CD4-positive, alpha-beta T cell (primary cell): ENCODE results near the gene GJA4. TPM values are rescaled to one million over a fixed set of nuclear protein-coding genes. Genes with fewer than 3 reads are reported as not detected.

Experiments used
- ATAC-seq: fragments of 200-7000 bp; cut with Tn5 transposase; one replicate; pipeline ENCODE4 v1.10.0; 2022; ENCODE audit warnings: mild to moderate bottlenecking; ENCODE audit not compliant: poor library complexity
- CTCF ChIA-PET: fragments of 350-600 bp; sonication (Branson Sonifier 250); formaldehyde crosslinking; loops from one replicate; lab custom pipeline; 2021; ENCODE audit warnings: antibody characterized with exemption, inconsistent platforms; lab: Charles Lee
- POLR2A ChIA-PET: fragments of 350-600 bp; sonication (Branson Sonifier 250); formaldehyde crosslinking; loops from one replicate; lab custom pipeline; 2021; ENCODE audit warnings: antibody characterized with exemption, inconsistent platforms; lab: Charles Lee
- DNase-seq, 14 experiments: peaks; one replicate each; pipeline ENCODE4 v3.0.0-alpha.2; 2013 to 2020; ENCODE audit warnings: mixed read lengths in 2 of 14
- H3K27ac ChIP-seq, 2 donors: one replicate each; pipeline versions ENCODE4 v1.5.1 to v1.7.0; 2013; ENCODE audit warnings: low read length in 2 of 2, low read depth in 1 of 2, mild to moderate bottlenecking in 1 of 2
- H3K27me3 ChIP-seq, 2 experiments: 1 replicate in 1 of 2; 2 replicates in 1 of 2; pipeline versions ENCODE4 v1.6.1 to v1.7.0; 2013; ENCODE audit warnings: low read length in 2 of 2, control low read depth in 1 of 2, mild to moderate bottlenecking in 1 of 2, moderate library complexity in 1 of 2; ENCODE audit not compliant: insufficient read depth in 2 of 2, control insufficient read depth in 1 of 2
- H3K36me3 ChIP-seq: one replicate; pipeline ENCODE4 v1.6.1; 2013; ENCODE audit warnings: low read length, control low read depth; ENCODE audit not compliant: insufficient read depth
- H3K4me1 ChIP-seq: one replicate; pipeline ENCODE4 v1.6.1; 2013; ENCODE audit warnings: low read length, control low read depth; ENCODE audit not compliant: insufficient read depth
- H3K4me3 ChIP-seq: one replicate; pipeline ENCODE4 v1.5.1; 2013; ENCODE audit warnings: mild to moderate bottlenecking, low read length, moderate library complexity
- H3K9me3 ChIP-seq, 2 experiments: 1 replicate in 1 of 2; 2 replicates in 1 of 2; pipeline versions ENCODE4 v1.6.1 to v1.7.0; 2013; ENCODE audit warnings: low read length in 2 of 2, mild to moderate bottlenecking in 2 of 2, control low read depth in 1 of 2, moderate library complexity in 1 of 2; ENCODE audit not compliant: control insufficient read depth in 1 of 2, insufficient read depth in 1 of 2
- H3K27ac Mint-ChIP-seq: one replicate; pipeline ENCODE4 v1.8.0; 2020; ENCODE audit warnings: mixed read lengths
- H3K27me3 Mint-ChIP-seq: one replicate; pipeline ENCODE4 v1.8.0; 2021; ENCODE audit warnings: mixed read lengths
- H3K36me3 Mint-ChIP-seq: one replicate; pipeline ENCODE4 v1.8.0; 2021; ENCODE audit warnings: low read depth, mixed read lengths
- H3K4me1 Mint-ChIP-seq: one replicate; pipeline ENCODE4 v1.8.0; 2021; ENCODE audit warnings: low read depth, mixed read lengths
- H3K4me3 Mint-ChIP-seq: one replicate; pipeline ENCODE4 v1.8.0; 2020; ENCODE audit warnings: mild to moderate bottlenecking, mixed read lengths
- H3K9me3 Mint-ChIP-seq: one replicate; pipeline ENCODE4 v1.8.0; 2020; ENCODE audit warnings: mixed read lengths
- CTCF ChIP-seq: fragments of 200-600 bp; IDR thresholded peaks from one replicate; pipeline ENCODE4 v1.8.0; 2022; ENCODE audit warnings: antibody characterized with exemption, mild to moderate bottlenecking
- intact Hi-C, 2 experiments: fragments of 100-400 bp; cut with DNase I in 1 of 2; cut with micrococcal nuclease in 1 of 2; formaldehyde crosslinking; loops; one replicate each; pipeline versions ENCODE4 v1.15.1 to v1.9.0; 2023 to 2025; cut with DNase I, micrococcal nuclease
- total RNA-seq, 174 experiments: library from RNA in 2 of 174; stranded (reverse) in 2 of 174; gene quantifications; one replicate each; pipeline ENCODE4 v1.2.3 and lab custom pipeline; 2021 to 2026

Gene GJA4
- total RNA-seq, 2 experiments from 2014 or later: not detected

DNA sequence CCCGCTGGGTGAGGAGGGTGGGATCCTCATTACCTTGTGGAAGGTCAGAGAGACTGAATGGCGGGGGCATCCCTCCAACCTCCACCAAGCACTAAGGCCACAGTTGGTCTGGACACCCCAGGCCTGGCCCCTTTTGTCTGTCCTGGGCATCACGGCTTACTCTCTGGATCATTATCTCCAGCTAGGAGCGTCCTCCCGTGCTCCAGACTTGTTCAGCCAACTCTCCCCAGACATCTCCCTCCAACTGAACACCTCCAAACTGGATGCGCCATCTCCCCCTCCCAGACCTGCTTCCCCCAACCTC, 45.2 kb upstream of the GJA4 start:
- Histone ChIP-seq H3K27ac (no peak overlapping the region), H3K4me3 (no peak overlapping the region), H3K4me1 (peaks cover 4% of the 10 kb centered on the region), H3K27me3 (no peaks in the 10 kb centered on the region), H3K36me3 (no peaks in the 10 kb centered on the region), H3K9me3 (no peaks in the 10 kb centered on the region)
- Mint-ChIP-seq H3K27me3 (peaks cover 4% of the 10 kb centered on the region), H3K4me1 (no peaks in the 10 kb centered on the region), H3K27ac (no peak overlapping the region), H3K4me3 (no peak overlapping the region), H3K9me3 (no peaks in the 10 kb centered on the region), H3K36me3 (no peaks in the 10 kb centered on the region)
- intact Hi-C loops: no loop called here
- DNase-seq: no peak
- ChIA-PET CTCF (no interaction called here), POLR2A (no interaction called here)
- ATAC-seq: no peak
- TF ChIP-seq CTCF: no peak

- intact Hi-C loops: no loop called here
- TF ChIP-seq CTCF: no peak
- no peak overlapping the region for H3K27ac Mint-ChIP-seq
- POLR2A ChIA-PET: no interaction called here
- H3K36me3 Mint-ChIP-seq: no peaks in the 10 kb centered on the region
- Histone ChIP-seq H3K27me3 (peaks cover 0 to under 1% of the 10 kb centered on the region in 2 experiments), H3K27ac (no peak overlapping the region), H3K36me3 (no peaks in the 10 kb centered on the region), H3K9me3 (no peaks in the 10 kb centered on the region), H3K4me1 (no peaks in the 10 kb centered on the region), H3K4me3 (no peak overlapping the region)
- DNase-seq (no peak), ATAC-seq (no peak)
- no peaks in the 10 kb centered on the region for H3K9me3 Mint-ChIP-seq
- no peaks in the 10 kb centered on the region for H3K4me1 Mint-ChIP-seq
- CTCF ChIA-PET: no interaction called here
- H3K4me3 Mint-ChIP-seq: no peak overlapping the region
- peaks cover 4% of the 10 kb centered on the region for H3K27me3 Mint-ChIP-seq
Observed at GRCh38 chr1:34749992-34750391, 42.8 kb upstream of the GJA4 start.

- CTCF ChIA-PET: no interaction called here
- Mint-ChIP-seq H3K4me3 (no peak overlapping the region), H3K36me3 (no peaks in the 10 kb centered on the region), H3K27ac (no peak overlapping the region), H3K4me1 (no peaks in the 10 kb centered on the region), H3K9me3 (no peaks in the 10 kb centered on the region), H3K27me3 (peaks cover 4% of the 10 kb centered on the region)
- intact Hi-C loops: no loop called here
- DNase-seq (no peak), ATAC-seq (no peak)
- POLR2A ChIA-PET: no interaction called here
- H3K9me3 ChIP-seq: no peaks in the 10 kb centered on the region
- no peak for TF ChIP-seq CTCF
- no peak overlapping the region for H3K4me3 ChIP-seq
- no peak overlapping the region for H3K27ac ChIP-seq
- no peaks in the 10 kb centered on the region for H3K4me1 ChIP-seq
- peaks cover 0 to 2% of the 10 kb centered on the region in 2 experiments for H3K27me3 ChIP-seq
- no peaks in the 10 kb centered on the region for H3K36me3 ChIP-seq
Observed at GRCh38 chr1:34750610-34751009, 42.2 kb upstream of the GJA4 start.
